H1 (cell line): Measurements from ENCODE around the gene CHAC1. TPM values are rescaled to one million over a fixed set of nuclear protein-coding genes. Genes with fewer than 3 reads are reported as not detected.
A peak's percentile ranks its signal among the peaks of the same experiment; 100 is the strongest.

Experiments used
- CTCF ChIA-PET: fragments of 300-600 bp; sonication (Branson Sonifier 250); formaldehyde crosslinking; loops from one replicate; lab custom pipeline; 2021; ENCODE audit not compliant: partially characterized antibody; lab: Charles Lee
- POLR2A ChIA-PET: fragments of 300-600 bp; sonication (Branson Sonifier 250); formaldehyde crosslinking; loops from one replicate; lab custom pipeline; 2021; ENCODE audit warnings: inconsistent platforms; ENCODE audit not compliant: partially characterized antibody; lab: Charles Lee
- DNase-seq, 2 experiments: peaks; one replicate each; pipeline versions ENCODE4 v3.0.0 to v3.0.0-alpha.2; 2010 to 2022; ENCODE audit warnings: low spot score in 2 of 2, low read depth in 1 of 2, mixed read lengths in 1 of 2
- FAIRE-seq: peaks from 2 replicates; lab custom pipeline; 2011; peaks lifted over from hg19 to GRCh38; lab: Jason Lieb, UNC
- H2AFZ ChIP-seq: 2 replicates; pipeline ENCODE4 v1.8.1; 2012; ENCODE audit warnings: low read length, inconsistent platforms
- H2AK5ac ChIP-seq: 2 replicates; pipeline ENCODE4 v1.6.1; 2013; ENCODE audit warnings: low read depth, low read length
- H2BK120ac ChIP-seq: replicated peaks from 2 replicates; pipeline ENCODE3; 2013; ENCODE audit warnings: low read depth, low read length, inconsistent platforms
- H2BK12ac ChIP-seq: 2 replicates; pipeline ENCODE4 v1.6.1; 2013; ENCODE audit warnings: low read depth, low read length
- H2BK15ac ChIP-seq: 2 replicates; pipeline ENCODE4 v1.6.1; 2013; ENCODE audit warnings: low read length
- H2BK20ac ChIP-seq: 2 replicates; pipeline ENCODE4 v1.6.1; 2013; ENCODE audit warnings: low read length
- H2BK5ac ChIP-seq: 2 replicates; pipeline ENCODE4 v1.6.1; 2013; ENCODE audit warnings: low read depth, low read length
- H3K14ac ChIP-seq: 2 replicates; pipeline ENCODE4 v1.6.1; 2013; ENCODE audit warnings: inconsistent platforms; ENCODE audit not compliant: insufficient read length
- H3K18ac ChIP-seq: 2 replicates; pipeline ENCODE4 v1.6.1; 2013; ENCODE audit warnings: low read length; ENCODE audit errors: extremely low read depth
- H3K23ac ChIP-seq: 2 replicates; pipeline ENCODE4 v1.6.1; 2013; ENCODE audit warnings: inconsistent platforms; ENCODE audit not compliant: insufficient read length
- H3K23me2 ChIP-seq: 2 replicates; pipeline ENCODE4 v1.6.1; 2013; ENCODE audit warnings: low read depth, low read length
- H3K27ac ChIP-seq: 2 replicates; pipeline ENCODE4 v1.6.1; 2011; ENCODE audit warnings: low read depth, low read length, inconsistent platforms
- H3K27me3 ChIP-seq, 4 experiments: replicated peaks in 1 of 4; 1 replicate in 1 of 4; 2 replicates in 3 of 4; pipeline versions ENCODE4 v1.6.1 to v1.8.1; 2011 to 2013; ENCODE audit warnings: low read length in 3 of 4, mild to moderate bottlenecking in 3 of 4, inconsistent platforms in 2 of 4, mixed read lengths in 2 of 4, moderate library complexity in 1 of 4; ENCODE audit not compliant: control insufficient read depth in 3 of 4, insufficient read depth in 3 of 4; ENCODE audit errors: extremely low read depth in 1 of 4
- H3K36me3 ChIP-seq, 4 experiments: 2 replicates each; pipeline versions ENCODE4 v1.6.1 to v1.8.1; 2011 to 2013; ENCODE audit warnings: mild to moderate bottlenecking in 4 of 4, low read length in 3 of 4, moderate library complexity in 2 of 4, control low read depth in 1 of 4, inconsistent platforms in 1 of 4; ENCODE audit not compliant: insufficient read depth in 4 of 4, control insufficient read depth in 2 of 4
- H3K4ac ChIP-seq: replicated peaks from 2 replicates; pipeline ENCODE3; 2013; ENCODE audit warnings: low read length, low read depth, mixed read lengths, inconsistent platforms; ENCODE audit not compliant: insufficient read length
- H3K4me1 ChIP-seq, 4 experiments: replicated peaks in 1 of 4; 1 replicate in 1 of 4; 2 replicates in 3 of 4; pipeline versions ENCODE4 v1.6.1 to v1.8.1; 2011 to 2013; ENCODE audit warnings: low read length in 3 of 4, inconsistent platforms in 2 of 4, mixed read lengths in 1 of 4; ENCODE audit not compliant: insufficient read depth in 4 of 4, control insufficient read depth in 3 of 4
- H3K4me2 ChIP-seq, 2 experiments: 2 replicates each; pipeline versions ENCODE4 v1.6.1 to v1.8.1; 2011 to 2013; ENCODE audit warnings: low read depth in 2 of 2, low read length in 2 of 2, control low read depth in 1 of 2, inconsistent platforms in 1 of 2, mild to moderate bottlenecking in 1 of 2; ENCODE audit not compliant: insufficient read depth in 1 of 2
- H3K4me3 ChIP-seq, 4 experiments: fragments of 200-600, 300-600 bp in 1 of 4; sonication (generic), shearing (Covaris generic), sonication (Bioruptor Twin) in 1 of 4; 2 replicates each; pipeline versions ENCODE4 v1.5.1 to v1.8.1; 2011 to 2016; ENCODE audit warnings: low read length in 4 of 4, low read depth in 3 of 4, control low read depth in 2 of 4, inconsistent platforms in 2 of 4, mild to moderate bottlenecking in 2 of 4, mixed read lengths in 1 of 4, moderate library complexity in 1 of 4; ENCODE audit not compliant: insufficient read depth in 2 of 4; ENCODE audit errors: extremely low read depth in 1 of 4
- H3K56ac ChIP-seq: replicated peaks from 2 replicates; pipeline ENCODE3; 2013; ENCODE audit warnings: low read depth, mild to moderate bottlenecking, mixed read lengths, low read length, inconsistent platforms; ENCODE audit not compliant: insufficient read length
- H3K79me1 ChIP-seq: 2 replicates; pipeline ENCODE4 v1.6.1; 2013; ENCODE audit warnings: low read depth, low read length, control low read depth
- H3K79me2 ChIP-seq, 2 experiments: 2 replicates each; pipeline versions ENCODE4 v1.6.1 to v1.8.1; 2012 to 2013; ENCODE audit warnings: low read length in 2 of 2, mild to moderate bottlenecking in 2 of 2, inconsistent platforms in 1 of 2; ENCODE audit not compliant: insufficient read depth in 2 of 2, control insufficient read depth in 1 of 2
- H3K9ac ChIP-seq, 4 experiments: replicated peaks in 1 of 4; 1 replicate in 1 of 4; 2 replicates in 3 of 4; pipeline versions ENCODE4 v1.6.1 to v1.8.1; 2011 to 2013; ENCODE audit warnings: low read depth in 3 of 4, low read length in 3 of 4, control low read depth in 2 of 4, mild to moderate bottlenecking in 2 of 4, moderate library complexity in 2 of 4, inconsistent platforms in 1 of 4; ENCODE audit errors: extremely low read depth in 1 of 4
- H3K9me3 ChIP-seq, 2 experiments: 2 replicates each; pipeline versions ENCODE4 v1.6.1 to v1.8.1; 2012 to 2013; ENCODE audit warnings: mild to moderate bottlenecking in 2 of 2, moderate library complexity in 2 of 2, control low read depth in 1 of 2, inconsistent platforms in 1 of 2, low read depth in 1 of 2, low read length in 1 of 2, mixed read lengths in 1 of 2; ENCODE audit not compliant: insufficient read depth in 2 of 2
- H4K20me1 ChIP-seq, 2 experiments: replicated peaks in 1 of 2; 2 replicates each; pipeline versions ENCODE3 to v1.8.1; 2011 to 2013; ENCODE audit warnings: inconsistent platforms in 2 of 2, low read length in 2 of 2, mild to moderate bottlenecking in 1 of 2; ENCODE audit not compliant: insufficient read depth in 2 of 2, control insufficient read depth in 1 of 2
- H4K5ac ChIP-seq: 2 replicates; pipeline ENCODE4 v1.6.1; 2013; ENCODE audit warnings: low read length, low read depth, mixed read lengths, inconsistent platforms; ENCODE audit not compliant: insufficient read length
- H4K8ac ChIP-seq: 2 replicates; pipeline ENCODE4 v1.8.0; 2013; ENCODE audit warnings: mild to moderate bottlenecking, moderate library complexity, low read length, inconsistent platforms; ENCODE audit not compliant: insufficient read depth; ENCODE audit errors: extremely low read depth
- H4K91ac ChIP-seq: replicated peaks from 2 replicates; pipeline ENCODE3; 2013; ENCODE audit warnings: low read length, mixed read lengths, inconsistent platforms; ENCODE audit not compliant: insufficient read length
- CTBP2 ChIP-seq: IDR thresholded peaks from 2 replicates; pipeline ENCODE4 v1.7.0; 2011; ENCODE audit warnings: borderline replicate concordance, mild to moderate bottlenecking, moderate library complexity, mixed read lengths, low read length; ENCODE audit not compliant: insufficient read depth, insufficient read length
- EP300 ChIP-seq, 2 experiments: IDR thresholded peaks; 1 replicate in 1 of 2; 2 replicates in 1 of 2; pipeline ENCODE4 v1.6.1; 2011 to 2012; ENCODE audit warnings: low read depth in 2 of 2, low read length in 2 of 2, mild to moderate bottlenecking in 2 of 2, borderline replicate concordance in 1 of 2, inconsistent platforms in 1 of 2, moderate library complexity in 1 of 2
- EZH2 ChIP-seq: fragments of 200-600 bp; sonication (generic); IDR thresholded peaks from 2 replicates; pipeline ENCODE4 v1.7.1; 2012; ENCODE audit warnings: low read depth, mild to moderate bottlenecking, moderate library complexity, low read length, inconsistent platforms; ENCODE audit not compliant: severe bottlenecking
- KDM4A ChIP-seq: IDR thresholded peaks from one replicate; pipeline ENCODE4 v1.7.1; 2012; ENCODE audit warnings: low read depth, mild to moderate bottlenecking, moderate library complexity, low read length, inconsistent platforms; ENCODE audit not compliant: severe bottlenecking
- RFX5 ChIP-seq: IDR thresholded peaks from 2 replicates; pipeline ENCODE4 v1.6.1; 2011; ENCODE audit warnings: low read depth, low read length, improper control_type of control experiment, borderline replicate concordance
- SP1 ChIP-seq: IDR thresholded peaks from 2 replicates; pipeline ENCODE4 v1.6.1; 2011; ENCODE audit warnings: low read depth, low read length
- SP2 ChIP-seq: IDR thresholded peaks from 2 replicates; pipeline ENCODE4 v1.6.1; 2012; ENCODE audit warnings: mild to moderate bottlenecking, low read length, inconsistent platforms
- YY1 ChIP-seq: IDR thresholded peaks from 2 replicates; pipeline ENCODE4 v1.6.1; 2011; ENCODE audit warnings: low read depth, mild to moderate bottlenecking, low read length
- WGBS, 2 experiments: shearing (Covaris generic) in 1 of 2; methylation state at CpG; one replicate each; pipeline versions ENCODE4 v1.1.6 to v1.1.7; 2013 to 2015; ENCODE audit warnings: low lambda C conversion rate in 2 of 2, mixed read lengths in 2 of 2, inconsistent platforms in 1 of 2, low coverage in 1 of 2, missing lambda C conversion rate in 1 of 2; ENCODE audit not compliant: insufficient replicate concordance in 2 of 2, insufficient coverage in 1 of 2, insufficient read length in 1 of 2; ENCODE audit errors: extremely low coverage in 1 of 2, missing lambda C conversion rate in 1 of 2; 5-methylcytosine and 5-hydroxymethylcytosine counted together
- polyA plus RNA-seq, 7 experiments: library from polyadenylated mRNA; depleted of rRNA in 3 of 7; stranded (reverse) in 5 of 7; unstranded in 2 of 7; fragments of >200 nt in 5 of 7; fragments of 200-250 nt in 2 of 7; gene quantifications; 1 replicate in 5 of 7; 2 replicates in 1 of 7; 4 replicates in 1 of 7; pipeline versions ENCODE4 v1.2.1 to v1.2.3, GENCODE V29; 2011 to 2013; ENCODE audit warnings: missing spikeins in 2 of 7, mixed read lengths in 2 of 7
- total RNA-seq: library from RNA; stranded (reverse); fragmentation: NEBNext Ultra II Directional; extraction: Animal tissue kit (Norgen Biotek cat#: 25700); gene quantifications from 2 replicates; pipeline ENCODE4 v1.2.1, GENCODE V29; 2021

Gene CHAC1
- total and polyA plus RNA-seq, 2 of the 8 experiments (the other 6 are each of a cell fraction or from before 2014, with no cell fraction given): 34.3 to 159 TPM

DNA sequence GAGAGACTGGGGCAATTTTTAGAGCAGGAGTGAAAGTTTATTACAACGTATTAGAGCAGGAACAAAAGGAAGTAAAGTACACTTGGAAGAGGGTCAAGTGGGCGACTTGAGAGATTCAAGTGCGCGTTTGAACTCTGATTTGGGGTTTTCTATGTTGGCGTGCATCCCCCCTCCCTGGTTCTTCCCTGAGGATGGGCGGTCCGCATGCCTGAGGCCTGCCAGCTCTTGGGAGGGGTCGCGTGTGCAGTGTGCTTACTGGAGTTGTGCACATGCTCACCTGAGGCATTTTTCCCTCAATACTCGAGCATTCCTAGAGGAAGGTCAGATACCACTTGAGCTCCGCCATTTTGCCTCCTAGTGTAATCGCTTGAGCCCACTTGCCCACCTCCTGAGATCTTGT is 10.4 kb upstream of the CHAC1 start:
- H2BK15ac ChIP-seq: peak overlapping the region; percentile 46; the same call in 1 of the 2 replicates
- peak overlapping the region in 1 of 2 experiments; percentile 64; a peak in 1 of 4 replicates for H3K4me2 ChIP-seq
- H4K91ac ChIP-seq: no peak overlapping the region
- H3K18ac ChIP-seq: no peak overlapping the region
- POLR2A ChIA-PET: interaction anchor here (1.0 to 43.8 kb wide), 8 partner anchors 7 to 99 kb away, joined by 3 to 1505 read pairs (median 5); partner anchors contain the start of genes CHAC1, DLL4 and SPINT1
- H3K36me3 ChIP-seq: no peaks in the 10 kb centered on the region
- H3K9me3 ChIP-seq: no peaks in the 10 kb centered on the region
- H2BK20ac ChIP-seq: no peak overlapping the region
- no peaks in the 10 kb centered on the region for H4K20me1 ChIP-seq
- H3K4me1 ChIP-seq: peaks cover 0 to 21% (median 12%) of the 10 kb centered on the region in 4 experiments; a peak in 6 of 7 replicates
- H2AK5ac ChIP-seq: 0 out of 2 replicates have a peak overlapping the region, but pooled peaks have one; percentile 29
- FAIRE-seq: no peak
- no peak overlapping the region for H3K4me3 ChIP-seq
- H3K9ac ChIP-seq: no peak overlapping the region
- CTCF ChIA-PET: interaction anchor here (1.3 to 33.1 kb wide), 17 partner anchors 9 to 155 kb away, joined by 3 to 590 read pairs (median 14); partner anchors contain the start of genes CHAC1, DLL4 and VPS18
- no peak overlapping the region for H3K23ac ChIP-seq
- DNase-seq: no peak
- H3K79me2 ChIP-seq: no peaks in the 10 kb centered on the region
- no peak for TF ChIP-seq SP2
- no peak for TF ChIP-seq KDM4A
- TF ChIP-seq SP1: no peak
- TF ChIP-seq YY1: no peak
- no peak for TF ChIP-seq RFX5
- no peak for TF ChIP-seq EZH2
- TF ChIP-seq CTBP2: no peak
- no peak for TF ChIP-seq EP300 (IDR thresholded peaks at IDR 0.05; ENCODE audit: borderline replicate concordance in 1 of 2, low read depth in 2 of 2, low read length in 2 of 2)
- H3K23me2 ChIP-seq: peaks cover 5% of the 10 kb centered on the region; the same call in 1 of the 2 replicates
- 92% methylated on average over 12 of the region's 12 CpGs; no CpG with 5 or more reads in 1 of the 2 experiments for WGBS, 2 experiments
- H3K27me3 ChIP-seq: peaks cover 0 to 25% (median 15%) of the 10 kb centered on the region in 4 experiments; a peak in 6 of 7 replicates
- no peak overlapping the region for H2BK12ac ChIP-seq
- no peak overlapping the region for H3K27ac ChIP-seq
- no peak overlapping the region for H2BK120ac ChIP-seq
- no peak overlapping the region for H4K5ac ChIP-seq
- H3K56ac ChIP-seq: no peak overlapping the region
- H4K8ac ChIP-seq: no peak overlapping the region
- no peaks in the 10 kb centered on the region for H3K79me1 ChIP-seq
- no peak overlapping the region for H3K4ac ChIP-seq
- no peak overlapping the region for H2BK5ac ChIP-seq
- H3K14ac ChIP-seq: no peak overlapping the region
- no peak overlapping the region for H2AFZ ChIP-seq
